ENCODE measurements around the gene LRRN3. TPM values are rescaled to one million over a fixed set of nuclear protein-coding genes. Genes with fewer than 3 reads are reported as not detected.

The LRRN3 gene
- total and polyA plus RNA-seq, 3 experiments from 2014 or later, result 18.8 to 101 (median 91.4) TPM

DNA sequence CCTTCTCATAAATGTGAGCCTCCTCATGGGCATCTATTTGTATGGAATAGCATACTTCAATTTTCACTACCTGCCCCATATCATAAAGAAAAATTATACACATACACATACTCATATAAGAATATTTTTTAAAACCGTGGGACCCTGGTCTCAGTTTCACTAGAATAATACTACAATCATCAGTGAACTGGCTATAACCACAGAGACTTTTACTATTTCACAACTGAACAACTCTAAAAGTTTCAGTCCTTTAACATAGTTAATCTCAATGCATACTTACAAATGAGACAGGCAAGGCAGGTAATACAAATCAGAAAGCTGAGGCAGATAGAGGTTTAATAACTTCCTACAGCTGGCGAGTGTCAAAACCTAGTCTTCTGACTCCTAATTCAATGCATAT lies 83.1 kb downstream of the LRRN3 start:
- H3K4me1 Mint-ChIP-seq, result peaks cover 6 to 11% (median 11%) of the 10 kb centered on the region in 3 donors
- H3K36me3 Mint-ChIP-seq, result peaks cover 0 to 9% (median 4%) of the 10 kb centered on the region in 3 donors
- H3K27me3 Mint-ChIP-seq, result no peaks in the 10 kb centered on the region
- POLR2A ChIA-PET, result no interaction called here
- no peak overlapping the region for H3K27ac Mint-ChIP-seq
- H3K36me3 ChIP-seq (ENCODE audit: insufficient read depth, low read length), result no peaks in the 10 kb centered on the region
- H3K4me3 ChIP-seq (ENCODE audit: low read length), result no peak overlapping the region
- no peaks in the 10 kb centered on the region for H3K27me3 ChIP-seq (ENCODE audit: insufficient read depth, low read length, poor library complexity, severe bottlenecking)
- DNase-seq, result no peak
- no peaks in the 10 kb centered on the region for H3K9me3 Mint-ChIP-seq
- H3K4me1 ChIP-seq (ENCODE audit: insufficient read depth, low read length), result no peaks in the 10 kb centered on the region
- no peaks in the 10 kb centered on the region for H3K9me3 ChIP-seq (ENCODE audit: low read length)
- CTCF ChIA-PET, result no interaction called here
- no peak overlapping the region for H3K27ac ChIP-seq (ENCODE audit: low read depth, low read length)
- H3K4me3 Mint-ChIP-seq, result no peak overlapping the region

DNA sequence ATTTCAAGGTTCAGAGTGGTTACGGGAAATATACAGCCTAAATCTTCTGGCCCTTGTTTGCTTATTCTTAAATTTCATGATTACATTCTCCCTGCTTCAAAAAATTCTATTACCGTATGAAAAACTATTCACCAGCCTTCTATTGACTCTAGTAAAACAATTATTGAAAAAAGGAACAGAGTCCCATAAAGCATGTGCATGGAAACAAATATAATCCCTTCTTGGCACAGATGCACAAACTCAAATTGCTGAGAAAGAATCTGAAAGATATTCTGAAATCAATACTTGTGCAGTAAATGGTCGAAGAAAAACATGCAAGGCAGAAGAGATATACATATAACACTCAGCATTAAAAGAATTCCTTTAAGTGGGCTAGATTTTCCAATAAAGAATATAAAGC lies 83.6 kb downstream of the LRRN3 start:
- H3K4me3 Mint-ChIP-seq, result no peak overlapping the region
- DNase-seq, result no peak
- no peak overlapping the region for H3K4me3 ChIP-seq (ENCODE audit: low read length)
- no peak overlapping the region for H3K27ac ChIP-seq (ENCODE audit: low read depth, low read length)
- H3K27me3 Mint-ChIP-seq, result no peaks in the 10 kb centered on the region
- no peaks in the 10 kb centered on the region for H3K9me3 ChIP-seq (ENCODE audit: low read length)
- H3K9me3 Mint-ChIP-seq, result no peaks in the 10 kb centered on the region
- no peak overlapping the region for H3K27ac Mint-ChIP-seq
- no peaks in the 10 kb centered on the region for H3K4me1 ChIP-seq (ENCODE audit: insufficient read depth, low read length)
- ChIA-PET POLR2A (no interaction called here), CTCF (no interaction called here)
- no peaks in the 10 kb centered on the region for H3K36me3 ChIP-seq (ENCODE audit: insufficient read depth, low read length)
- peaks cover 6 to 11% (median 11%) of the 10 kb centered on the region in 3 donors for H3K4me1 Mint-ChIP-seq
- H3K27me3 ChIP-seq (ENCODE audit: insufficient read depth, low read length, poor library complexity, severe bottlenecking), result no peaks in the 10 kb centered on the region
- peaks cover 0 to 6% (median 4%) of the 10 kb centered on the region in 3 donors for H3K36me3 Mint-ChIP-seq
